GM12891 (cell line): Measurements from ENCODE around the gene RGS19.

ENCODE experiments used
- DNase-seq: peaks from one replicate; pipeline ENCODE4 v3.0.0; 2011; ENCODE audit warnings: low spot score; ENCODE audit not compliant: insufficient read length
- FAIRE-seq: peaks from 2 replicates; lab custom pipeline; 2011; peaks lifted over from hg19 to GRCh38; lab: Jason Lieb, UNC
- PAX5 ChIP-seq: IDR thresholded peaks from 2 replicates; pipeline ENCODE4 v1.6.1; 2011; ENCODE audit warnings: low read length, moderate library complexity, mild to moderate bottlenecking; ENCODE audit not compliant: insufficient read depth, severe bottlenecking
- POLR2A ChIP-seq: IDR thresholded peaks from 2 replicates; pipeline ENCODE4 v1.6.1; 2011; ENCODE audit warnings: low read depth, low read length, control low read depth
- POLR2AphosphoS5 ChIP-seq: IDR thresholded peaks from 2 replicates; pipeline ENCODE4 v1.6.1; 2011; ENCODE audit warnings: low read depth, low read length, control low read depth
- POU2F2 ChIP-seq: IDR thresholded peaks from 2 replicates; pipeline ENCODE4 v1.6.1; 2011; ENCODE audit warnings: low read depth, mild to moderate bottlenecking, control low read depth, low read length, moderate library complexity
- SPI1 ChIP-seq: IDR thresholded peaks from 2 replicates; pipeline ENCODE4 v1.6.1; 2011; ENCODE audit warnings: low read depth, low read length, control low read depth
- TAF1 ChIP-seq: IDR thresholded peaks from 2 replicates; pipeline ENCODE4 v1.6.1; 2011; ENCODE audit warnings: low read depth, low read length, control low read depth

The RGS19 gene

DNA sequence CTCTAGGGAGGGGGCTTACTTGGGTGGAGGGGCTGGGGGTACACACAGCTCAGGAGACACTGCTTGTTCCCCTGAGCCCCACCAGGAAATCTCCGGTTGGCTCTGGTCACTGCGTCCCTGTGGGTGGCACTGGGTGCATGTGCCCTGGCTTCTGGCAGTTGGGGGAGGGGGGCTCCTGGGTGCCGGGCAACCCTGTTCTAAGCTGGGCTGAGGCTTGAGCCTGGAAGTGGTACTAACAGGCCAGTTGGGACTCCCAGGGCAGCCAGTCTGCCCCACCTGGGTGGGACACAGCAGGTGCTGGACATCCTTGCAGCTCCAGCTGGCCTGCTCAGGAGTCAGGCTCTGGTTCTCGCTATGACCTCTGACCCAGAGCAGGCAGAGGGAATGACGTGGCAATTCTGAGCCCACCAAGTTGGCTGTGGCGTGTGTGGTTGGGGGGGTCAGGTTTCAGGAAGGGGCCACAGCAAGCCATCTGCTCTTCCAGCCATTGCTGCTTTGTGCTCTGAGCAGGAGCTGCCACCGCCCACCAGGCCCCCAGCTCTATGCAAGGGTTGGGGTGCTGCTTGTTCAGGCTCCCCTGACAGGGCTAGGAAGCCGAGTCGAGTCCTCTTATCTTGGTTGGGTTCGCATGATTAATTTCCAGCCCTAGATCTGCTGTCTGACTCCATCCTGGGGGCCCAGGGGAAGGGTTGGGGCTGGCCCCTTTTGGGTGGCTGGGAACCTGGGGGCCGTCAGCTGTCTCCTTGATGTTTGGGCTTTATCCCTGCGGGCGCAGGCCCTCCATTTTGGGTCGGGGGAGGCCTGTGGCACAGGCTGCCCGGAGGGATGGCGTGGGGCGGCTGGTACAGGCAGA lies 42.7 kb downstream of the RGS19 start:
- DNase-seq (no peak), FAIRE-seq (no peak)
- TF ChIP-seq SPI1 (no peak), TAF1 (no peak), POLR2A (peak; percentile 61), POLR2AphosphoS5 (peak; percentile 80), POU2F2 (peak; percentile 40; the same call in 1 of the 2 replicates)

DNA sequence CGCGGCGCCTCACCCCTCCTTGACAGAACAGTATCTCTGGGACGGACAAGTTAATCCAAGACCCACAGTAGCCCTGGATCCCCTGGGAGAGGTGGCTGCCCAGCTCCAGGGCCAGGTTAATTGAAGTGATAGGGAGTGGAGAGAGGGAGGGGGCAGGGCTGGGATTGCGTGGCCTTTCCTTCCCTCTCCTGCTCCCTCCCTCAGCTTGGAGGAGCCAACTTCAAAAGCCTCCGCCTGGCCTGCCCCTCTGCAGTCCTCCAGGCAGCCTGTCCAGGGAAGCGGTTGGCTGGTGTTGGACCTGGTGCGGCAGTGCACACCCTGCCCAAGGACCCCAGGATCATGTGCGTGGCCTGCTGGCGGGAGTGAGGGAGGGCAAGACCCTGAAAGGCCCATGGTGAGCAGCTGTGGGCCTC lies 43.4 kb downstream of the RGS19 start, which contains the start of gene C20orf204:
TSS of gene C20orf204 (plus strand) at position 250 of the 413 bp plus-strand sequence. CDS start at position 392, 142 bp downstream.
- DNase-seq: no peak
- TF ChIP-seq POU2F2 (no peak), SPI1 (no peak), POLR2AphosphoS5 (peak; percentile 14)
- no peak for FAIRE-seq

DNA sequence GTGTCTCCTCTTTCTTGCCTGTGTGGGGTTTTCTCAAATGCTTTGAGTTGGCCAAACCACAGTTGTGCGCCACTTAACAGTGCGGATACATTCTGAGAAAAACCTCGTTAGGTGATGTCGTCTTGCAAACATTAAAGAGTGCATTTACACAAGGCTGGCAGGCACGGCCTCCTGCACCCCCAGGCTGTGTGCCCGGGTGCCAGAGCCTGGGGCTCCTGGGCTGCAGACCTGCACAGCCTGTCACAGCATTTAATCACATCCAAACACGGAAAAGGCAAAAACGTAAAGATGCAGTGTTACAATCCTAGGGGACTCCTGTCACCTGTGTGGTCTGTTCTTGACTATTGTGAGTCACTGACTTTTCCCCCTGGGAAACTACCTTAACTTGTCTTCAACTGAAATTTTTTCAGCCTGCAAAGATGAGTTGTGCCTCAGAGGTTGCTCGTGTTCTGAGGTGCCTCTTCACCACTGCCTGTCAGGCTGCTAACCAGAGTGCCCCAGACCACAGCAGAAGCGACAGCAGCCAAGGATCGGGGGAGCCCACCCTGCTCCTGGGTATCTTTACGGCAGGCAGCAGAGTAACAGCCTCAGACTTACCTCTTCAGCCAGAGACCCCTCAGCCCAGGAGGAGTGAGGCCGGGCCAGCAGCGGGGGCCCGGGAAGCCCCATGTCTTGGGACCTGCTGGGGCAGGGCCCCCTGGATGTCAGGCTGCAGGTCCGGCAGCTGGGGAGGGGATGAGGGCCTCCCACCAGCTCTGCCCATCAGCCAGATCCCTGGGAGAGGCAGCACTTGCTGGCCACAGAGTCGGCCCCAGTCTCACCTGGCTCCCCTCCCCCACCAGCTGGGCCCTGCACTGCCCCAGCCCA lies 44.0 kb downstream of the RGS19 start:
- FAIRE-seq (no peak), DNase-seq (no peak)
- TF ChIP-seq SPI1 (no peak), TAF1 (no peak), POU2F2 (peak; percentile 9; the same call in 1 of the 2 replicates), POLR2AphosphoS5 (peak; percentile 2), POLR2A (peak; percentile 7; the same call in 1 of the 2 replicates), PAX5 (no peak)

DNA sequence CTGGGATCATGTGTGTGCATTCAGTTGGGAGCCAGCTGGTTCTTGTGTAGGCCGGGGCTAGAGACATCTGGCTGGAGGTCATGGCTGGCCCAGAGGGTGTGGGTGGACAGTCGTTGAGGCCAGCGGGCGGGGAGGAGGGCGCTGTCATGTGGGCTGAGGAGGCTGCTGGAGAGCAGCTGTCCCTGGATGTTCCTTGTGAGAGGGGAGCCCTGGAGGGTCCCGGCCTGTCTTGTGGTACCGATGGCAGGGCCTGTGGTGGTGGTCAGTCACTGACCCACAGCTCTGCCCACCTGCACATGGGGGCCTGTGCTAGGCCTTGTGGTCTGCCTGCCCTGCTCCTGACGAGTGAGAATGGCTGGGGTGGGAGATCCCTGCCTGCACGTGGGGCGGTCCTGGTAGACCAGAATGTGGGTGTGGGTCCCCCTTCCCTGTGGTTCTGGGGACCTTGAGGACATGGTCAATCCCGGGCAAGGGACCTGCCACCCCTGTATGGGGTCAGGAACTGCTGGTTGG lies 45.3 kb downstream of the RGS19 start:
- FAIRE-seq: no peak
- TF ChIP-seq POLR2AphosphoS5: peak; percentile 33; the same call in 1 of the 2 replicates
- no peak for TF ChIP-seq SPI1
- TF ChIP-seq PAX5: no peak
- no peak for TF ChIP-seq POU2F2
- no peak for DNase-seq

DNA sequence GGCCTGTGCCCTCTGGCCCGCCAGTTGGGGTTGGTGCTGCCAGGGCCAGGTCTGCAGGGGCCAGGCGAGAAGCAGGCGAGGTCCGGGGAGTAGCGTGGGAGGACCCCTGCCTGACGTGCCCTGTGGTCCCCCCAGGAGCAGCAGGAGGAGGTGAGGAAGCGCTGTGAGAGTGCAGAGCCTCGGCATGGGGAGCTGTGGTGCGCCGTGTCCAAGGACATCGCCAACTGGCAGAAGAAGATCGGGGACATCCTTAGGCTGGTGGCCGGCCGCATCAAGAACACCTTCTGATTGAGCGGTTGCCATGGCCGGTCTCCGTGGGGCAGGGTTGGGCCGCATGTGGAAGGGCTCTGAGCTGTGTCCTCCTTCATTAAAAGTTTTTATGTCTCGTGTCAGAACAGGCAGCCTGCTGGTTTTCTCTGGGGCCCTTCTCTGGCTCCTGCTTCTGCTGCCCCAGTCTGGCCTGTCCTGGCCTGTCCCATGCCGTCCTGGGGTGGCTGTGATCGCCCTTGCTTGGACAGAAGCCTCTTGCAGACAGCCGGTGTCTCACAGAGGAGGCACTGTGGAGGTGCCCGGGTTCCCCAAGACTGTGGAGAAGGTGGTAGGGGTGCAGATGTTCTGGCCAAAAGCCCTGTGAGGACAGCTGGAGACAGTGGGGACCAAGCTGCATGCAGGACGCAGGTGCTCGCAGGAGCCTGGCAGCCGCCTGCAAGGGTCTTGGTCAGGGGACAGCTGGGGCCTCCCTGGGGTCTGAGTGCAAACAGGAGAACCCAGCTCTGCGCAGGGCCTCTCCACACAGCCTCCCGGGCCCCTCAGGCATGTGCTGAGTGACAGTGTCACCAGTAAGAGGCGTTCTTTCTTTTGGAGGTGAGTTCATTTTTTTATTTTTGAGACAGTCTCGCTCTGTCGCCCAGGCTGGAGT lies 46.4 kb downstream of the RGS19 start:
- DNase-seq: no peak
- TF ChIP-seq PAX5: no peak
- TF ChIP-seq POU2F2: no peak
- no peak for TF ChIP-seq SPI1
- TF ChIP-seq POLR2AphosphoS5: no peak
- FAIRE-seq: no peak

DNA sequence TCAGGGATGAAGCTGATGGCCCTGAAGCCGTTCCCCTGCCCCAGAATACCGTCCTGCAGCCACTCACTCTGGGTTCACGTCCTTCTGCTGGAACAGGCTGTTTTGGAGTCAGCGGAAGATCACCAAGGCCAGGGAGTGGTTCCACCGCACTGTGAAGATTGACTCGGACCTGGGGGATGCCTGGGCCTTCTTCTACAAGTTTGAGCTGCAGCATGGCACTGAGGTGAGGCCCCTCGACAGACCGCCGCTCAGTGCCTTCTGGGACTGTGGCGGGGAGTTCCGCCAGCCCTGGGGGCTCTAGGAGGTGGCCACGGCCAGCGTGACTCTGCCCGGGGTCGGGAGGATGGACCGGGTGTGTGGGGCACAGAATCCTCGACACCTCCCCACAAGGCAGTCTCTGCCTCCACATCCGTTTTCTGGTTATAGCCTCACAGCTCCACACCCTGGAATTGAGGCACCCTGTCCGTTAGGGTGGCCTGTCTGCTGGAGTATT lies 47.5 kb downstream of the RGS19 start:
- no peak for DNase-seq
- TF ChIP-seq TAF1: no peak
- TF ChIP-seq SPI1: no peak
- no peak for TF ChIP-seq POLR2AphosphoS5
- TF ChIP-seq PAX5: no peak
- TF ChIP-seq POU2F2: peak; percentile 47; the same call in 1 of the 2 replicates
- TF ChIP-seq POLR2A: no peak; the same call in none of the 2 replicates
- no peak for FAIRE-seq

DNA sequence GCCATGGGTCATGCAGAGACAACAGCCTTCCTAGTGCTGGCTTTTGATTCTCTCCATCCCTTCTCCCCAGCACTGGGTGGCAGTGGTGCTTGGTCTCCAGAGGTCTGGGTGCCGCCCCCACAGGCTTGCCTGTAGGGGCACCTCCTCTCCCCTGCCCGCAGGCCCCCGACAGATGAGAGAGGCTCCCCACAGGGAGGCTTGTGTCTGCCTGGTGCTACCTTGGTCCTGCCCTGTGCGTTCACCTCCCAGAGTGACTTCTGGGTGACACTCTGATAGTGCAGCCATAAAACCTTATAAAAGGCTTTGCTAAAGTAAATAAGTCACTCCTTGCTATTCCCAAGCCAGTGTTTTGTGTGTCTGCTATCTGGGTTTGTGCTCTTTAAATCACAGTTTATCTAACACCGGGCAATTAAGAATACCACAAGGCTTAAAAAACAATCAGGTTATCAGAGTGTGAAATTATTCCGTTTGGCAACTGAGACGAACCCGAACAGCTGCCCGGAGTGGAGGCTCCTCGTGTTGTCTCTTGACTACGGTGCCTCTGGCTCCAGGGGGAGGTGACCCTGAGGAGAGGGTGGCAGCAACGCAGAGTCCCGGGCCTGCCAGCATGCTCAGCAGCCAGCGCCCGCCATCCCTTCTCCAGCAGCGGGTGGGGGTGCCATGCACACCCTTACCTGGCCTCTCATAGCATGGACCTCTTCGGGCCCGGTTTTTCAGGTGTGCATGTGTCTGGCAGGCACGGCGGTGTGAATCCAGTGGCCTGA lies 48.8 kb downstream of the RGS19 start:
- no peak for FAIRE-seq
- DNase-seq: no peak
- TF ChIP-seq SPI1 (no peak), POLR2A (no peak), PAX5 (no peak), POLR2AphosphoS5 (no peak)

DNA sequence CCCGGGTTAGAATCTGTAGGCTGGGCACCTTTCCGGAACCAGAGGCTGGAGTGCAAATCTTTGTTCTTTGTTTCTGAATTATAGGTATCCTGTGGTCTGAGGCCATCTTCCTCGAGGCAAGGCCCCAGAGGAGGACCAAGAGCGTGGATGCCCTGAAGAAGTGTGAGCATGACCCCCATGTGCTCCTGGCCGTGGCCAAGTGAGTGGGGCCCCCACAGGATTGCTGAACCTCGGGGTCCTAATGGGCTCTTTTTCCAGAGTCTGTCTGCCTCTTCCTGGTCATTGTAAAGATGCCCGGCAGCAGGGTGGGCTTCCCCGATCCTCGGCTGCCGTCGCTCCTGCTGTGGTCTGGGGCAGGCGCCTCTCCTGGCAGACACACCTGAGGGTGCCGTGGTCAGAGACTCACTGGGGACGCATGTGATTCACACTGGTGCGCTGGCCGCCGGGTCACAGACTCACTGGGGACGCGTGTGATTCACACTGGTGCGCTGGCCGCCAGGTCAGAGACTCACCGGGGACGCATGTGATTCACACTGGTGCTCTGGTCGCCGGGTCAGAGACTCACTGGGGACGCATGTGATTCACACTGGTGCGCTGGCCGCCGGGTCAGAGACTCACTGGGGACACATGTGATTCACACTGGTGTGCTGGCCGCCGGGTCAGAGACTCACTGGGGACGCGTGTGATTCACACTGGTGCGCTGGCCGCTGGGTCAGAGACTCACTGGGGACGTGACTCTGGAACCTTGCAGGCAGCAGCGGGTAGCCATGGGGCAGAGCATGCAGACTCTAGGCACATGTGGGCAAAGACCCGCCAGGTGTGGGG lies 49.8 kb downstream of the RGS19 start:
- no peak for FAIRE-seq
- TF ChIP-seq POLR2A (no peak), SPI1 (no peak), POU2F2 (no peak), TAF1 (no peak), PAX5 (no peak), POLR2AphosphoS5 (no peak)
- no peak for DNase-seq
